ENCODE results near the gene PXDN. TPM values are rescaled to one million over a fixed set of nuclear protein-coding genes. Genes with fewer than 3 reads are reported as not detected.
A peak's percentile ranks its signal among the peaks of the same experiment; 100 is the strongest.
"Not testable (repeated sequence)": the region's sequence is repeated elsewhere in the genome, so short reads cannot be mapped to it uniquely, and the experiment has no call there.

PXDN gene, protein sequence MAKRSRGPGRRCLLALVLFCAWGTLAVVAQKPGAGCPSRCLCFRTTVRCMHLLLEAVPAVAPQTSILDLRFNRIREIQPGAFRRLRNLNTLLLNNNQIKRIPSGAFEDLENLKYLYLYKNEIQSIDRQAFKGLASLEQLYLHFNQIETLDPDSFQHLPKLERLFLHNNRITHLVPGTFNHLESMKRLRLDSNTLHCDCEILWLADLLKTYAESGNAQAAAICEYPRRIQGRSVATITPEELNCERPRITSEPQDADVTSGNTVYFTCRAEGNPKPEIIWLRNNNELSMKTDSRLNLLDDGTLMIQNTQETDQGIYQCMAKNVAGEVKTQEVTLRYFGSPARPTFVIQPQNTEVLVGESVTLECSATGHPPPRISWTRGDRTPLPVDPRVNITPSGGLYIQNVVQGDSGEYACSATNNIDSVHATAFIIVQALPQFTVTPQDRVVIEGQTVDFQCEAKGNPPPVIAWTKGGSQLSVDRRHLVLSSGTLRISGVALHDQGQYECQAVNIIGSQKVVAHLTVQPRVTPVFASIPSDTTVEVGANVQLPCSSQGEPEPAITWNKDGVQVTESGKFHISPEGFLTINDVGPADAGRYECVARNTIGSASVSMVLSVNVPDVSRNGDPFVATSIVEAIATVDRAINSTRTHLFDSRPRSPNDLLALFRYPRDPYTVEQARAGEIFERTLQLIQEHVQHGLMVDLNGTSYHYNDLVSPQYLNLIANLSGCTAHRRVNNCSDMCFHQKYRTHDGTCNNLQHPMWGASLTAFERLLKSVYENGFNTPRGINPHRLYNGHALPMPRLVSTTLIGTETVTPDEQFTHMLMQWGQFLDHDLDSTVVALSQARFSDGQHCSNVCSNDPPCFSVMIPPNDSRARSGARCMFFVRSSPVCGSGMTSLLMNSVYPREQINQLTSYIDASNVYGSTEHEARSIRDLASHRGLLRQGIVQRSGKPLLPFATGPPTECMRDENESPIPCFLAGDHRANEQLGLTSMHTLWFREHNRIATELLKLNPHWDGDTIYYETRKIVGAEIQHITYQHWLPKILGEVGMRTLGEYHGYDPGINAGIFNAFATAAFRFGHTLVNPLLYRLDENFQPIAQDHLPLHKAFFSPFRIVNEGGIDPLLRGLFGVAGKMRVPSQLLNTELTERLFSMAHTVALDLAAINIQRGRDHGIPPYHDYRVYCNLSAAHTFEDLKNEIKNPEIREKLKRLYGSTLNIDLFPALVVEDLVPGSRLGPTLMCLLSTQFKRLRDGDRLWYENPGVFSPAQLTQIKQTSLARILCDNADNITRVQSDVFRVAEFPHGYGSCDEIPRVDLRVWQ (N-terminal part only)
- 122 and 126 TPM in 2 replicates for total RNA-seq (2014; rRNA removed)
- polyA plus RNA-seq (2012), result 151 TPM

DNA sequence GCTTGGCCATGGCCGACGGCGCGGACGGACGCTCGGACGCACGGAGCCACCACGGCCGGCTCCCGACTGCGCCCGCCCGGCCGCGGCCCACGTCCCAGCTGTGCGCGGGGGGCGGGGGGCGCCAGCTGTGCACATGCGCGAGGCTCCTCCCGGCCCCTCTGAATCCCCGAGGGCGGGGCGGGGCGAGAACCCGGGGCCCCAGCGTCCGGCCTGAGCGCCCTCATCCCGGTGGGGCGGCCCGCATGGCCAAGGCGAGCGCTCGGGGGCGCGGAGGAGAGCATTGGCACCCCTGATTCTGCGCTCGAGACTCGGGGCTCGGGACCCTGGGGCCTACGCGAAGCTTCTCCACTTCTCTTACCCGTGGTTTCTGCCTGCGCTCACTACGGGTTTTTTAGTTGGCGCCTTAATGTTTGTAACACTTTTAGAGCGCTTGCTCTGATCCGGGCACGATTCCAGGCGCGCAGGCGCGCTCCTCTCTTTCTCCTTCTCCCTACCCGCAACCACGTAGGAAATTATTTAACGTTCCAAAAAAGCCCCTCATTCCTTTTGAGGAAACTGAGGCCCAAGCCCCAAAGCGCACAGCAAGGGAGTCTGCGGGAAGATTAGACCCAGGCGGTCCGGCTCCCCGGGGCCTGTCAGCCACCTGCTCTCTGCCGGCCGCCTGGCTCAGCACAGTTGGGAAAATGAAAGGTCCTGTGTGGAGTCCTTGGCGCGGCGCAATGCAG lies at the start of gene PXDN:
PXDN (minus strand) TSS at position 70 of the 725 bp plus-strand sequence; CDS start at position 10, 60 bp downstream.
- DNase-seq (ENCODE audit: low read depth), result peak; percentile 72

DNA sequence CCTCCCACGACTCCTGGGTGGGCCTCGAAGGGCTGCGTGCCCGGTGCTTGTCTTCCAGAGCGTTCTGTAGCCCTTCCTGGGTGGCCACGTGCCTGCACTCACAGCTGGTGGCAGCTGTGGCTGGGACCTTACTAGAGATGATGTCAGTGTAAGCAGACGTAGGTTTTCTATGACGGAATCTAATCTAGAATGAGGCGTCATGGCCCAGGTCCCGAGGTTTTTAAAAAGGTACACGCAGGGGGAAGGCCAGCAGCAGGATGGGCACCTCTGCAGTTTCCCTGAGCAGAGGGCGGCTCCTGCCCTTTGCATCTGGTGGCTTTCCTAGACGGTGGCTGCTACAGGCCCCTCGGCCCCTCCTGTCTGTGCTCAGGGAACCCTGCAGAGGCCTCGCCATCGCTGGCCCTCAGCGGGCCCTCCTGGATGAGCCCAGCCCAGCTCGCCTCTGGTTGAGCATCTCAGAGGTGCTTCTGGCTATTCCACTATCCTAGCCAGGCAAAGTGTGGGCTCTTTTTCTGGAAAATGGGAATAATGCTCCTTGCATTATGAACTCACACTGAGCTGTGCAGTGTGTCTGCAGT lies 49.6 kb upstream of the PXDN start:
- DNase-seq (ENCODE audit: low read depth), result no peak

DNA sequence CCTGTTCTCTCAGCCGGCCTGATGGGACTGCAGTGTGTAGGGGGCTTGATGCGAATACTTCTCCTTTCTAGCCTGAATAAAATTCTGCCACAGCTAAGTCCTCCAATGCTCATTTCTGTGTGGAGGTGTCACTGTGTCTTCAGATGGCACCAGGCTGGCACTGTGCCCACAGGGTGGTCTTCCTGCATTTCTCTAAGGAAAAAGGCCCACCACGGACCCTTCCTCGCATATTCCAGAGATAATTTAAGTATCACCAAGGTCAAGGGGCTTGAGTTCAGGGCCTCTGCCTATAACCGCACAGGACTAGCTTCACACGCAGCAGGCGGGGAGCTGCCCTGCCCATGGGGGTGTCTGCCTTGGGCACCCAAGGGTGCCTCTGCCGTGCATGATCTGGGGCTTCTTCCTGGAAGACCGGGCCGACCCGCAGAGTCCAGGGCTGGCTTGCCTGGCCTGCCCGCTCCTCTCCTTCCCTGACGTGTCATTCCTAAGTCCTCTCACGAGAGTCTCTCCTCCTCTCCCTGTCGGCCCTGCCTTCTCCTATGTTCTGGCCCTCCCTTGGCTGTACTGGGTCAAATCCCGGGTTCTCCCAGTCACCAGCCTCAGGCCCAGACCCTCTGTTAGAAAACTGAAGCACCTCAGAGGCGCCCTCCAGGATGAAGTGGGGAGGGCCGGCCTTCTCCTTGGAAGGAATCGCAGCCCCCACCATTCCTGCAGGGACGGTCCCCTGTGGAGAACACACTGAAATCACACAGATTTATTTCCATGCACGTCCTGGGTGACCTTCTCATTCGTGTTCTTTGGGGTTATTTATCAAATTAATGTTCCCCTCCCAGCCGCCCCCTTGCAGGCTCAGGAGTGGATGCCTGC lies 48.9 kb upstream of the PXDN start:
- DNase-seq (ENCODE audit: low read depth), result no peak

DNA sequence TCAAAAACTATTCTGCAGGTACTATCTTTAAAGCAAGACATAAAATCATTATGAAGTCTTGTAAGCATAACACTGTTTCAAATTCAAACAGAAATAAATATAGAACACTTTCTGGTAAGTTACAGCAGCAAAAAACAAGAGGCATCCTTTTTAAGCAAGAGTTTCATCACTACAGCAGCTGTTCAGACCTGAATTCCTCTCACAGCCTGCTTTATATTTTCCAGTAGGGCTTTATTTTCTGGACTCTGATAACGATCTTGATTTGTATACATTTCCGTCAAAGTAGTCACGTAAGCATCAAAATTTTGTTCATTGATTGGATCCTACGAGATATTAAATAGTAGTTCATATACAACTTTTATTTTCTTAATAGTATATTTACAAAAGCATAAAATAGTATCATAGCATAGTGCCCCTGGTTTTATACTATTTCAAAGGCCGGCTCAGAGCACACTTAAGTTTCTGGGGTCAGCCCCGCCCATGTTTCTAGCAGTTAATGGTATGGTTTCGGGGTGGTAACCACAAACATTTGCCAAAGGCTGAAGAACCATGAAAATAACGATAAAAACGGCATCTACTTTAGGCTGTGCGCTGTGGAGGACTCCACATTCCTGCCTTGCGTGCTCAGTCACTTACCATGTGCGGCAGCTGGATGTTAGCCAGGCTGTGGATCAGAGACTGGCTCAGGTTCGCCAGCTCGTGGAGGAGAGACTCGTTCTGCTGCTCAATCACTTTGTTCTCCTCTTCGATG lies 47.5 kb upstream of the PXDN start:
- peak; percentile 85 for DNase-seq (ENCODE audit: low read depth)

DNA sequence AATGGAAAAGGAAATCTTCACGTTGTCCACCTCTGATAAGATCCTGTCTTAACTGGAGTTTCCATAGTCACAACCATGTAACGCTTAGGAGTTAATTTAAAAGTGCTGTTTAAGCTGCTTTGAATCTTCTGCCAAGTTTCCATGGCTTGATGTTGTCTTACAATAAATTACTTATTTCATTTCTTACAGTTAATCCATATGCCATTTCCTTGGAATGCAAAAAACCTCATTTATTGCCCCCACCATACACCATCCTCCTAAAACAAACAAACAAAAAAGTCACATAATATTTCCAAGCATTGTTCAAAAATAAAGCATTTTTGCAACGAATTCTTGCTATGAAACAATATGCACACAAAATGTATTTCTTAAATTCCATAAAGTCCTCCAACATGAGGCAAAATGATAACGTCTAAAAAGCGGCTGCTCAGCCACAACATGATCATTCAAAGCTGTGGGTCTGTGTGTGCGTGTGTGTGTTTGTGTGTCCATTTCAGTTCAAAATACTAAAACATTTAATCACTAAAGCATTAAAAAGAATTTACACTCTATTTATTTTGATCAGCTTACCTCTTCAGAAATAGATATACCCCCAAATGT lies 46.8 kb upstream of the PXDN start:
- DNase-seq (ENCODE audit: low read depth), result no peak

DNA sequence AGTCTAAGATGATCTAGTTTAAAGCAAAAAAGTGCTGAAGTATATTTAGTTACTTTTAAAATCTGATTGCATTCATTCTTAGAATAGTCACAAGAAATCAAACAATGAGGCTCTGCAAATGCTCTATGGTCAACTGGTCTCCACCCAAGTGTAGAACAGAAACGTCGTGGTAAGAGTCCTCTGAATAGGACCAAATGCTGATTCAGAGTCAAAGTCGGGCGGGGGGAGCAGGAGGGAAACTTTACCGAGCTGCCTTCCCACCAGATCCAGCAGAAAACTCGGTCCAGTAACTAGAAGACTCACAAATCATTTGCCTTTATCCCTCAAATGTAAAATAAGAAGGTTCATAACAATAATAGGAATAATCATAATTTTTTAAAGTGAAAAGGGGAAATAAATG lies 46.2 kb upstream of the PXDN start:
- DNase-seq (ENCODE audit: low read depth), result no peak

DNA sequence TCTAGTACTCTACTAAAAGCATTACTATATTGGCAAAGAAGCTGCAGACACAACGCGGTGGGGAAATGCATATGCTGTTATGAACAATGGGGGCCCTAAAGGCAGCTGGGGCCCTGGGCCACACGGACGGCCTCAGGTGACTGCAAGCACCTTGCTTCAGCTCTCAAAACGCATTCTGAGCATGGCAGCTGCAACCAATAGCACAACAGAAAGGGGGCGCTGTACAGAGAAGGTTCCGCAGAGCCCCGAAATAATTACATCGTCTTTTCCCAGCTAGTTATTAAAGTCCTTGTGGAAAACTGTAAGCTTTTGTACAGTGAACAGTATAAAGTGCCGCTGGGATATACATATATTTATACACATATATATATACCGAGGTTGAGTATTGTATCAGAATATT lies 45.3 kb upstream of the PXDN start:
- DNase-seq (ENCODE audit: low read depth), result no peak

DNA sequence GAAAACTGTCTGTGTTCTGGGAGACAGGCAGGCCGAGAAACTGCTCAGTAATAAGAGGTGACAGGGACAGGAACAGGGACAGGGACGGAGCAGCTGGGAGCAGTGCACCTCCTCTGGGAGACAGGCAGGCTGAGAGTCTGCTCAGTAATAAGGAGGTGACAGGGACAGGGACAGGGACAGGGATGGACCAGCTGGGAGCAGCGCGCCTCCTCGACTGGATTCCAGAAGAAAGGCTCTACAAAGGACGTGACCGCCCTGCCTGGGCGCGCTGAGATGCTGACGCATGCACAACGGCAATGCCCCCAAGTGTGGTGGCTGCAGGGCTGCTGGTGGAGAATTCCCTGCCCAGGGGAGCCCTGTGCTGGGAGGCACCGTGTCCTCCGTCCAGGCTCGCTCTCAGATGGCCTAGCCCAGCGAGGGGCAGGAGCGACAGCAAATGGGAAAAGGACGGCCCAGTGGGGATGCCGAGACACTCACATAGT lies 44.2 kb upstream of the PXDN start:
- DNase-seq (ENCODE audit: low read depth), result no peak

DNA sequence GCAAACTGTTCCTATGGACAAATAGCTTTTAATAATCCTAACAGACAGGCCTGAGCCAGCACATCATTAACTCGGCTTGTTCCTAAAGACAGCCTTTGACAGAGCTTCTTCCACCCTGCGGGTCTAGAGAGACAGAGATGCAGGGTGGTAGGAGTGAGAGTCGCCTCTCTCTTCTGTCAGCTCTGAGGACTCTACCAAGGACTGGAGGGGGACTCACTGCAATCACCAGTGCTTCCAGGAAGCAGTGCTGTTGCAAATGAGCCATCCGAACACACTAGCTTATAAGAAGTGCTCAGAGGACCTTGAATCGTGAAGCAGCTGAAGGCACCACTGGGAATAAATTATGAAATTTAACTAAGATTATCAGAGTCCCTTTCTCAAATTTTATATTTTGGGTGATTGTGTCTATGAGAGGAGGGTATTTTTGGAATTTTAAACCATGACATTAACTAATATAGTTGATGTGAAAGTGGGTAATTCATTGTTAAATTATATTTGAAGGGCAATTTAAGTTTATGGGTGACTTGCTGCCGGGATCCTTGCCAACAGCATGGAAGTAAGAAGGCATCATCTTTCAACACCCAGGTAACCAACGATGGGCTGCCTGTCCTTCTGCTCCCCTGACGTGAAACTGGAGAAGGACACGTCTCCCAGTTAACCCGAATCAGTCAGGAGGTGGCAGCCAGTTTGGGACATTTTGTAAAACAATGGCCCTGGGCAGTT lies 43.6 kb upstream of the PXDN start:
- DNase-seq (ENCODE audit: low read depth), result no peak

DNA sequence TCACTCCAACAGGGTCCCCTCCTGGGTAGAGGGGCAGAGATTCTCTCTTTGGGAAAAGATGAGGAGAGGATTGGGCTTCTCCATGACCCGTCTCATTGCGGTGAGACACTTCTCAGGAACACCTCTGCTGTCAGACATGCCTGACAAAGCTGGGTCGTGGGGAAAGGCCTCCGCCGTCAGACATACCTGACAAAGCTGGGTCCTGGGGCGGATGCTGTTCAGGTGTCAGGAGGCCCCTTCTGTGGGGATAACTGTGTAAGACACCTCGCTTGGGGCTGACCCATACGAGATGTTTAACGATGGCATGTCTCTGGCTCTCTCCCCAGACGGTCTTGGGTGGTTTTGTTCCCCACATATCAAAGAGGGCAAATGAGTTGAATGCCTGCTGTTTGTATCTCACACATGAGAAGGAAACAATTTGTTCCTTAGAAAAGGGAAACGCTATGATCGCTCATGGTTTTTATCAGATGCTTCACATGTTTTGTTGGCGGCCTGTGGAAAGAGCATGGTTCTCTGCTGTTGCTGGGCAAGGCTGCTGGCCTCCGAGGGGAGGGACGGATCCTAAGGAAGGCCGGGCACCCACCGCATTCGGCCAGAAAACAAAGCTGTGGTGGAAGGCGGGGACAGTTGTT lies 40.8 kb upstream of the PXDN start:
- no peak for DNase-seq (ENCODE audit: low read depth)

DNA sequence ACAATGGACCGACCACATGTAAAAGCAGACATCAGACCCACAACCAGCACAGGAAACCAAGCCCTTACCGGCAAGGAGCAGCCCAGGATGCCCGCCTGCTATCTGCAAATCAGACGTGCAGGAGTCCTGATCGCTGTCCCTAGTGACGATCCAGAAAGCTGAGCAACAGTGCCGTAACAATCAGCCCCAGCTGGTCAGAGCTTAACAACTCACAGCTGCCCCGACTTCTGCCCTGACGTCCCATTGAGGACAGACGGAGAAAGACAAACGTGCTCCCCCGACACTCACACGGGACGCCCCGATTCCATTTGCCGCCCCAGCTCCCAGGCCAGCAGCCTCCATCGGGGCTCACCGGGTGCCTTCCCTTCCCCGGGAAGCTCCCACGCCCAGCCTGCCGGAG lies 39.8 kb upstream of the PXDN start:
- peak; percentile 2 for DNase-seq (ENCODE audit: low read depth)

DNA sequence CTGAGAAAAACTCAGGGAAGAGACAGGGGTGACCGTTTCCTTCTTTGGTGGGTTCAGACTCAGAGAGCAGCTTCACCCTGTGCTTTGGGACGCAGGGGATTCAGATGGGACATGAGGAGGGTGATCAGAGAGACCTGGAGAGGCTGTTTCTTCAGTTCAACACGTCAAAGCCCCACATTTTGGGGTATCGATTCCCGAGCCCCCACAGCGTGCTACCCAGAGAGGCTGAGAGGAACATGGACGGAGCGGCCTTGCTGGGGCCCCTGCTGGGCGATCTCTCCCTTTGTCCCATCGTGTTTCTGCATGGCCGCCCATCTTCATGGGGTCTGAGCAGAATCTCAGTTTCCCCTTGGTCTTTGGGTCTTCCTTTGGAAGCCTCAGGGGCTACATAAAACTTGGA lies 38.2 kb upstream of the PXDN start:
- DNase-seq (ENCODE audit: low read depth), result no peak

DNA sequence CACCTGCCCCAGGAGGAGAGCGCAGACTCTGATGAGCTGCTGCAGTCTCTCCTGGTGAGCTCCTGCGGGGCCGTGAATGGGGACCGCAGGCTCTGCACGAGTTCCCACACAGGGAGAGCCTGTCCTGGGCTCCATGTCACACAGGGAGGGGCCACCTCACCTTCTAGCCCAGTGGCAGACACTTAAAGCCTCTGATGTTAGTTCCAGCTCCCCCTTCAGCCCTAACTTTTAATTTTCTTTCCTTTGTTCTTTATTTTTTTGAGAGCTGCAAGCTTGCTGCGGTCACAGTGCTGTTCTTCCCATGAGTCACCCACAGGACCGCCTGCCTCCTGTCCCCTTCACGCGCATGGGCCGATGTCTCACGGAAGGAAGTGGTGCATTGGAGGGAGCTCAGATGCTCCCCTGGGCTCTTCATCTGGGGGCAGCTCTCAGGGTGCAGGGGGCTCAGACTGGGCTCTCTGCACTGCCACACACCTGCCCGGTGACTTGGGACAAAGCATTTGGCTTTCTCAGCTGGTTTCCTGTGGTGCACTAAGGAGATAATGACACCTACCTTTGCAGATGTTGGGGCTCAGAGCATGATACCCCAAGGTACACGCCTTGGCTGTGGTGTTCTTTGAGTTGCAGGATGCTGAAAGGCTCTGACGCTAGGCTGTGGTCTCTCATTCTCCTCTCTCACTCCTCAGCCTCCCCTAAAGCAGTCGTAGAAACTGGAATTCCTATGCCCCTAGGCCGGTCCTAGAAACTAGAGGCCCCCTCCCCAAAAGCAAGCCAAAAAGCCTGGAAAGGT lies 37.2 kb upstream of the PXDN start:
- peak; percentile 10 for DNase-seq (ENCODE audit: low read depth)

DNA sequence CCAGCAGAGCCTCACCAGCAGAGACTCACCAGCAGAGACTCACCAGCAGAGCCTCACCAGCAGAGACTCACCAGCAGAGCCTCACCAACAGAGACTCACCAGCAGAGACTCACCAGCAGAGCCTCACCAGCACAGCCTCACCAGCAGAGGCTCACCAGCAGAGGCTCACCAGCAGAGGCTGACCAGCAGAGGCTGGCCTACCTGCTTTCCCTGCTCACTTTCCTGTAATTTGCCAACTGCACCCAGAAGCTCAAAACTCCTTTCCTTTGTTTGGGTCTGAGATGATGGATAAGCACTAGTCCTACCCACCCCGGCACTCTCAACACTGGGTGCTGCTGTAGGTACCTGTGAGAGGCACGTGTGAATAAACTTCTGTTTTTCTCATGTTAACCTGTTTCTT lies 36.4 kb upstream of the PXDN start:
- no peak for DNase-seq (ENCODE audit: low read depth)

DNA sequence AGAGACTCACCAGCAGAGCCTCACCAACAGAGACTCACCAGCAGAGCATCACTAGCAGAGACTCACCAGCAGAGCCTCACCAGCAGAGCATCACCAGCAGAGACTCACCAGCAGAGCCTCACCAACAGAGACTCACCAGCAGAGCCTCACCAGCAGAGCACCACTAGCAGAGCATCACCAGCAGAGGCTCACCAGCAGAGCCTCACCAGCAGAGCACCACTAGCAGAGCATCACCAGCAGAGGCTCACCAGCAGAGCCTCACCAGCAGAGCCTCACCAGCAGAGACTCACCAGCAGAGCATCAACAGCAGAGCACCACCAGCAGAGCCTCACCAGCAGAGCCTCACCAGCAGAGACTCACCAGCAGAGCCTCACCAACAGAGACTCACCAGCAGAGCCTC lies 35.7 kb upstream of the PXDN start:
- DNase-seq (ENCODE audit: low read depth), result not testable (repeated sequence)

DNA sequence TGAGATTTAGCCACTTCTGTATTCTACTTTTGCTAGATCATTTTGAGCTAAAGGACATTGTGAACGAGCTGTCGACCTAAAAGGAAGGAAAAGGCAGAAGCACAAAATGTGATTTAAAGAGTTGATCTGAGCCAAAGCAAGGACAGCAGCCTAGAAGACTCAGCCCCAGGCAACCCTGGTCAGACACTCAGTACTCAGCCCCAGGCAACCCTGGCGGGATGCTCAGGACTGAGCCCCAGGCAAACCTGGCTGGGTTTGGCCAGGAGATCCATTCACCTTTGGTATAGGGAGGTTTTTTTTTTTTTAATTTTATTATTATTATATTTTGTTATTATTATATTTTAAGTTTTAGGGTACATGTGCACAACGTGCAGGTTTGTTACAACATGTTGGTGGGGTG lies 34.3 kb upstream of the PXDN start:
- DNase-seq (ENCODE audit: low read depth), result no peak
